GM13977 (cell line): ENCODE measurements around the gene PDLIM5.

Experiments used
- DNase-seq: peaks from one replicate; pipeline ENCODE4 v3.0.0; 2012; ENCODE audit warnings: low spot score
- CTCF ChIP-seq: IDR thresholded peaks from 2 replicates; pipeline ENCODE4 v1.5.1; 2012; ENCODE audit warnings: mild to moderate bottlenecking, control low read depth; ENCODE audit not compliant: insufficient read depth; ENCODE audit errors: extremely low read depth, missing control alignments
- in situ Hi-C: fragments of 300-500 bp; cut with MboI; formaldehyde crosslinking; loops from one replicate; pipeline ENCODE4 v1.12.0; 2022; ENCODE audit warnings: low sequenced_read_pairs, low pct_unique_long_range_greater_than_20kb, mixed read lengths, inconsistent platforms; ENCODE audit not compliant: unreplicated experiment

PDLIM5 gene

GRCh38 chr4:94497690-94498089, 45.9 kb downstream of the PDLIM5 start:
- in situ Hi-C loops: no loop called here
- TF ChIP-seq CTCF: no peak
- no peak for DNase-seq

GRCh38 chr4:94498502-94498901, 46.8 kb downstream of the PDLIM5 start:
- in situ Hi-C loops: no loop called here
- DNase-seq: no peak
- TF ChIP-seq CTCF: no peak

- no peak for DNase-seq
- no peak for TF ChIP-seq CTCF
- in situ Hi-C loops: no loop called here
Observed at GRCh38 chr4:94500685-94501084, 48.9 kb downstream of the PDLIM5 start.

- DNase-seq: no peak
- no peak for TF ChIP-seq CTCF
- in situ Hi-C loops: no loop called here
Observed at GRCh38 chr4:94504545-94504944, 52.8 kb downstream of the PDLIM5 start.

GRCh38 chr4:94506822-94507221, 55.1 kb downstream of the PDLIM5 start:
- no peak for TF ChIP-seq CTCF
- no peak for DNase-seq
- in situ Hi-C loops: no loop called here

- in situ Hi-C loops: no loop called here
- TF ChIP-seq CTCF: no peak
- DNase-seq: no peak
Observed at GRCh38 chr4:94507281-94507680, 55.5 kb downstream of the PDLIM5 start.

- DNase-seq: no peak
- in situ Hi-C loops: no loop called here
- TF ChIP-seq CTCF: no peak
Observed at GRCh38 chr4:94507708-94508107, 56.0 kb downstream of the PDLIM5 start.
